OCI-M1 (cell line): ENCODE data around the gene CDH24.

Experiments
- DNase-seq: peaks from one replicate; lab custom pipeline; 2025; lab: John Stamatoyannopoulos, UW

The CDH24 gene

GRCh38 chr14:23056956-23057756 is at the start of gene CDH24:
TSS of gene CDH24 (minus strand) at chr14:23057520. CDS start at chr14:23055733, 1,787 bp downstream.
- DNase-seq, result no peak

GRCh38 chr14:23106747-23107045 is 49.4 kb upstream of the CDH24 start:
- no peak for DNase-seq

- DNase-seq, result no peak
Measured at GRCh38 chr14:23105348-23105824, 48.1 kb upstream of the CDH24 start.

GRCh38 chr14:23104591-23105347 is 47.4 kb upstream of the CDH24 start, which contains the start of gene CIROP:
TSS of gene CIROP (minus strand) at chr14:23104989. CDS start at chr14:23104920, 69 bp downstream.
- no peak for DNase-seq

GRCh38 chr14:23104070-23104590 is 46.8 kb upstream of the CDH24 start:
- no peak for DNase-seq

- no peak for DNase-seq
Measured at GRCh38 chr14:23103581-23103980, 46.3 kb upstream of the CDH24 start.

GRCh38 chr14:23102801-23103200 is 45.5 kb upstream of the CDH24 start:
- no peak for DNase-seq

- no peak for DNase-seq
Measured at GRCh38 chr14:23101986-23102625, 44.8 kb upstream of the CDH24 start.

- DNase-seq, result no peak
Measured at GRCh38 chr14:23101213-23101970, 44.1 kb upstream of the CDH24 start.

- DNase-seq, result no peak
Measured at GRCh38 chr14:23099212-23099861, 42.0 kb upstream of the CDH24 start.

GRCh38 chr14:23097786-23098185 is 40.5 kb upstream of the CDH24 start:
- DNase-seq, result no peak

GRCh38 chr14:23095196-23096108 is 38.1 kb upstream of the CDH24 start, which contains the start of gene C14orf119:
TSS of gene C14orf119 (plus strand) at chr14:23095505. CDS start at chr14:23097659, 2,154 bp downstream.
- no peak for DNase-seq

GRCh38 chr14:23094666-23095195 is 37.4 kb upstream of the CDH24 start, which contains the start of gene ACIN1:
TSS of gene ACIN1 (minus strand) at chr14:23095136. CDS start at chr14:23095112, 24 bp downstream.
- no peak for DNase-seq

GRCh38 chr14:23093991-23094665 is 36.8 kb upstream of the CDH24 start:
- no peak for DNase-seq

- no peak for DNase-seq
Measured at GRCh38 chr14:23093526-23093925, 36.2 kb upstream of the CDH24 start.

- no peak for DNase-seq
Measured at GRCh38 chr14:23093104-23093503, 35.8 kb upstream of the CDH24 start.

GRCh38 chr14:23091294-23092225 is 34.2 kb upstream of the CDH24 start:
- no peak for DNase-seq

GRCh38 chr14:23090254-23090636 is 32.9 kb upstream of the CDH24 start:
- no peak for DNase-seq
